Activated CD8-positive, alpha-beta T cell treated with anti-CD3 and anti-CD28 coated beads for 36 hours (primary cell): Measurements from ENCODE around the gene RANBP1. TPM values are rescaled to one million over a fixed set of nuclear protein-coding genes. Genes with fewer than 3 reads are reported as not detected.

ENCODE experiments used
- ATAC-seq: fragments of 200-7000 bp; cut with Tn5 transposase; one replicate; pipeline ENCODE4 v1.10.0; 2021; ENCODE audit warnings: mild to moderate bottlenecking, moderate library complexity
- CTCF ChIA-PET: fragments of 350-600 bp; sonication (Branson Sonifier 250); formaldehyde crosslinking; loops from one replicate; lab custom pipeline; 2021; ENCODE audit warnings: antibody characterized with exemption; lab: Charles Lee
- POLR2A ChIA-PET: fragments of 350-600 bp; sonication (Branson Sonifier 250); formaldehyde crosslinking; loops from one replicate; lab custom pipeline; 2021; ENCODE audit warnings: antibody characterized with exemption; lab: Charles Lee
- DNase-seq: peaks from one replicate; pipeline ENCODE4 v3.0.0-alpha.2; 2020
- H3K27ac Mint-ChIP-seq: one replicate; pipeline ENCODE4 v1.8.0; 2021; ENCODE audit warnings: mild to moderate bottlenecking, mixed read lengths
- H3K27me3 Mint-ChIP-seq: one replicate; pipeline ENCODE4 v1.8.0; 2021; ENCODE audit warnings: mixed read lengths
- H3K36me3 Mint-ChIP-seq: one replicate; pipeline ENCODE4 v1.8.0; 2021; ENCODE audit warnings: low read depth, mixed read lengths
- H3K4me1 Mint-ChIP-seq: one replicate; pipeline ENCODE4 v1.8.0; 2021; ENCODE audit warnings: low read depth, mixed read lengths
- H3K4me3 Mint-ChIP-seq: one replicate; pipeline ENCODE4 v1.8.0; 2021; ENCODE audit warnings: mild to moderate bottlenecking, moderate library complexity, mixed read lengths
- H3K9me3 Mint-ChIP-seq: one replicate; pipeline ENCODE4 v1.8.0; 2021; ENCODE audit warnings: mixed read lengths
- CTCF ChIP-seq: fragments of 200-600 bp; IDR thresholded peaks from one replicate; pipeline ENCODE4 v1.8.0; 2022; ENCODE audit warnings: antibody characterized with exemption, mild to moderate bottlenecking
- intact Hi-C: fragments of 100-400 bp; cut with micrococcal nuclease; formaldehyde crosslinking; loops from one replicate; pipeline ENCODE4 v1.10.0; 2022
- total RNA-seq, 2 experiments: library from RNA; stranded (reverse); gene quantifications; one replicate each; pipeline ENCODE4 v1.2.3, GENCODE V29; 2021

RANBP1 gene
- total RNA-seq, 2 experiments from 2014 or later = 411 to 412 TPM

DNA sequence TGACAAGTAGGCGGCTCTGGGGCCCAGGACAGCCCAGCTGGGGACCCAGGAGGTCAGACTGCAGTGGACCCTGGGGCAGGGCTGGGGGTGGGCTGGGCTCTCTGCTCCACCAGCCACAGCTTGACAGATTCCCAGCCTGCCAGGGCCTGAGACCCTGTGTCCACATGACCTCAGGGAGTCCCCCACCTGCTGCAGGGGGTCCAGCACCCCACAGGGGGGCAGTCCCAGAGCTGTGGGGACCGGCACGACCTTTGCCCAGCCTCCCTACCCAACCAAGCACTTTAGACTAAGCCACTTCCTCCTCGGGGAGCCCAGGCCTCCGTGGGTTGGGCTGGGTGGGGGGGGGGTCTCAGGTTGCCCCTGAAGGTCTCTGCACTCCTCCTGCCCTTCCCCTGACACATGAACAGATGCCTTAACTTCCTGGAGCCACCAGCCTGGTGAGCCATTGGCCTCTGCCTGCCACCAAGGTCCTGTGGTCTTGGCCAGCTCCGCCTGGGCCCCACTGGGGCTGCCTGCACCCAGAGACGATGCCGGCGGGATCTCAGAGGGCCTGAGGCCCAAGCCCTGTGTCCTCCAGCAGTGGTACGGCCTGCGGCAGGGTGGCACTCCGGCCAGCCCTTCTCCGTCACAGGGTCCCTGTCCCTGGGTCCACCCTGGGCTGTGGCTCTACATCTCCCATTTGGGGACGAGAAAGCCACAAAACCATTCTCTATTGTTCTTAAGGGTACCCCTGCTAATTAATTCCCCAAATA is 31.5 kb downstream of the RANBP1 start:
- CTCF ChIA-PET = interaction anchor here (1.1 kb wide), 1 partner anchor 10 kb away, joined by 3 read pairs; no protein-coding TSS in a partner anchor
- intact Hi-C loops = no loop called here

DNA sequence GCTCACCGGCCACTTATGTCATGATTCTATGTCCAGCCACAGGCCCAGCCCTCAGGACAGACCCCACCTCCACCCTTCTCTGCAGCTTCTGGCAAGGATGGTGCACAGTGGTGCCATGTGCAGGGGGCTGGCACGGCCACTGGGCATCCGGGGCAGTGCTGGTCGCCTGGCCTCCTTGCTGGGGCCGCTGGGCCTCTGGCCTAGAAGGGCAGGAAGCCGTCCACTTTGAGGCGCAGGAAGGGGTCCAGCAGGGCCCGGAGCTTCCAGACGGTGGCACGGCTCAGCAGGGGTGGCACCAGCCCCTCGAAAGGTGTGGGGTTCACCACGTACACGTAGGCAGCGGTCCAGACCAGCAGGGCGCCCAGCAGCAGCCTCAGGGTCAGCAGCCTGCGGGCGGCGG is 32.5 kb downstream of the RANBP1 start:
- H3K36me3 Mint-ChIP-seq = no peaks in the 10 kb centered on the region
- no peaks in the 10 kb centered on the region for H3K9me3 Mint-ChIP-seq
- no peak overlapping the region for H3K27ac Mint-ChIP-seq
- H3K27me3 Mint-ChIP-seq = no peaks in the 10 kb centered on the region
- ChIA-PET CTCF (interaction anchor here (1.1 kb wide), 1 partner anchor 9 kb away, joined by 3 read pairs; no protein-coding TSS in a partner anchor), POLR2A (no interaction called here)
- TF ChIP-seq CTCF = no peak
- ATAC-seq (no peak), DNase-seq (no peak)
- H3K4me3 Mint-ChIP-seq = no peak overlapping the region
- H3K4me1 Mint-ChIP-seq = peaks cover 5% of the 10 kb centered on the region
- intact Hi-C loops = no loop called here

More for the DNA sequence above, 31.5 kb downstream of the RANBP1 start:
- Mint-ChIP-seq H3K9me3 (no peaks in the 10 kb centered on the region), H3K4me3 (no peak overlapping the region), H3K36me3 (no peaks in the 10 kb centered on the region), H3K27ac (no peak overlapping the region), H3K27me3 (no peaks in the 10 kb centered on the region), H3K4me1 (peaks cover 5% of the 10 kb centered on the region)
- no peak for TF ChIP-seq CTCF
- DNase-seq (no peak), ATAC-seq (peak; percentile 52)
- POLR2A ChIA-PET = no interaction called here

GRCh38 chr22:20149257-20150250 is 33.6 kb downstream of the RANBP1 start:
- Mint-ChIP-seq H3K27ac (no peak overlapping the region), H3K9me3 (no peaks in the 10 kb centered on the region), H3K27me3 (no peaks in the 10 kb centered on the region), H3K4me3 (no peak overlapping the region), H3K36me3 (no peaks in the 10 kb centered on the region), H3K4me1 (peaks cover 5% of the 10 kb centered on the region)
- DNase-seq (no peak), ATAC-seq (no peak)
- intact Hi-C loops = no loop called here
- CTCF ChIA-PET = no interaction called here
- POLR2A ChIA-PET = no interaction called here
- TF ChIP-seq CTCF = no peak

DNA sequence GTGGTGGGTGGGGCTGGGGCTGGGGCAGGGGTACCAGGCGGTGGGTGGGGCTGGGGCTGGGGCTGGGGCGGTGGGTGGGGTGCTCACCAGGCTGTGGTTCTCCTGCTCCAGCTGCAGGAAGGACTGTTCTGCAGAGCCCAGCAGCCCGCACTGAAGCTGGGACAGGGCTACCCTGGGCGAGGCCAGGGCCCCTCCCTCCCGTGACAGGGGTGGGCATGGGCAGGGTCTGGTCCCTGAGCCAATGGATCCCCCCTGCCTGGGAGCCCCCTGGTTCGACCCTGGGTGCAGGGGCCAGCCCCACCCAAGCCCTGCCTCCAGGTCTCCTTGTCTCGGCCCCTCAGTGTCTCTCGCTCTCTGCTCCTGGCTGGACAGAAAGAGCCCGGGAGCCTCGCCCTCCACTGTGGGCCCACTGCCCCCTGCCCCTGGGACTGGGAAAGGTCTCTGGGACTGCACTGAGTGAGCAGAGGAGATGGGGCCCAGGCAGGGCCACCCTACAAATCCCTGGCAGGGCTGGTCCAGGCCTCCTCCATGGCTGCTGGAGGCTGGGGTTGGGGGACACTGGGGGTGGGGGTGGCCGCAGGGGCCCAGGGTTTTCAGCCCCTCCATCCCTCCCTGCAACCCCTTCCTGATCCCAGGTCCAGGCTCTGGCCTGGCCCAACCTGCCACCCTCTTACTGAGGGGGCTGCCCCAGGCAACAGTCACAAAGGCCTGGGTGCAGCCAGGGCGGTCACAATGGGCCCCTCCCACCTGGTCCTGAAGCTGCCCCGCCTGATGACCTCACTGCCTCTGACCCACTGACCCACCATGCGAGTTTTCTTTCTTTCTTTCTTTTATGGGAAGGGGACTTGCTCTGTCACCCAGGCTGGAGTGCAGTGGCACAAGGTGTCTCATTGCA is 34.7 kb downstream of the RANBP1 start, which contains the start of gene CCDC188:
Gene CCDC188, minus strand, starts transcription at position 675 of the 895 bp plus-strand sequence. Its CDS starts 69 bp downstream, at position 606.
- no peaks in the 10 kb centered on the region for H3K36me3 Mint-ChIP-seq
- H3K27ac Mint-ChIP-seq = no peak within 1 kb of the TSS
- no peak for TF ChIP-seq CTCF
- no peak for ATAC-seq
- intact Hi-C loops = no loop called here
- ChIA-PET CTCF (no interaction called here), POLR2A (no interaction called here)
- no peaks in the 10 kb centered on the region for H3K9me3 Mint-ChIP-seq
- peaks cover 5% of the 10 kb centered on the region for H3K4me1 Mint-ChIP-seq
- H3K27me3 Mint-ChIP-seq = no peaks in the 10 kb centered on the region
- no peak within 1 kb of the TSS for H3K4me3 Mint-ChIP-seq
- no peak for DNase-seq
